Measurements from ENCODE around the gene PARVA. TPM values are rescaled to one million over a fixed set of nuclear protein-coding genes. Genes with fewer than 3 reads are reported as not detected.

PARVA gene
- polyA plus RNA-seq, 3 donors: not detected

DNA sequence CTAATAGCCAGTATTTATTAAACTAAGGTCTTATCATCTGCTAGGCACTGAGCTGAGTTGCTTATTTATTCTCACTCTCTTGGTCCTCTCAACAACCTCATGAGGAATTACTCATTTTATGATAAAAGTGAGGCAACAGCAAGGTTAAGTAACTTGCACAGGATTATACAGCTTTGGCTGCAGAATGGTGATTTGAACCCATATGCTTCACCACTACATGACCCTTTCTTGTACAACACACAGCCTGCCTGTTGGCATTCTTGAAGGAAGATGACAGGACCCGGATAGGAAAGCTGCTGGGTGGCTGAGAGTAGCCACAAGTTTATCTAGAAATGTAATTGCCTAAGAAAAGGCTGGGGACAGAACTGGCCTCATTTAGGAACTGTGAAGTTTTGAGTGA is 5.3 kb upstream of the PARVA start:
- whole genome bisulfite sequencing (ENCODE audit: insufficient coverage): 50% methylated on average over 1 of the region's 1 CpG
- Histone ChIP-seq H3K4me3 (replicated peaks in 1 of 3; ENCODE audit: low read depth in 2 of 3, low read length in 3 of 3) (no peak overlapping the region), H3K4me1 (ENCODE audit: control insufficient read depth in 1 of 2, insufficient read depth in 2 of 2, low read length in 2 of 2) (no peaks in the 10 kb centered on the region), H3K4me2 (replicated peaks; ENCODE audit: extremely low read depth, low read length, poor library complexity, severe bottlenecking) (no peak overlapping the region), H3K27me3 (ENCODE audit: control insufficient read depth in 2 of 2, insufficient read depth in 2 of 2, low read length in 2 of 2) (peaks cover 16 to 27% of the 10 kb centered on the region in 2 donors), H3K79me2 (ENCODE audit: insufficient read depth, low read length) (no peaks in the 10 kb centered on the region), H3K9me3 (replicated peaks in 1 of 2; ENCODE audit: control insufficient read depth in 1 of 2, insufficient read depth in 1 of 2, low read length in 2 of 2) (peaks cover 0 to 6% of the 10 kb centered on the region in 2 donors), H4K20me1 (ENCODE audit: insufficient read depth, low read length) (no peaks in the 10 kb centered on the region), H3K36me3 (replicated peaks in 1 of 2; ENCODE audit: control insufficient read depth in 1 of 2, insufficient read depth in 2 of 2, low read length in 2 of 2) (no peaks in the 10 kb centered on the region), H2AFZ (ENCODE audit: insufficient read depth, low read depth, low read length, poor library complexity, severe bottlenecking) (no peak overlapping the region), H3K9ac (ENCODE audit: insufficient read depth, low read length, poor library complexity, severe bottlenecking) (no peak overlapping the region), H3K27ac (ENCODE audit: low read depth in 1 of 2, low read length in 2 of 2) (no peak overlapping the region)
- peaks cover 0 to 6% (median 4%) of the 10 kb centered on the region in 7 donors for H3K9me3 Mint-ChIP-seq
- no peak overlapping the region for H3K4me3 Mint-ChIP-seq
- TF ChIP-seq, protein P1, sequence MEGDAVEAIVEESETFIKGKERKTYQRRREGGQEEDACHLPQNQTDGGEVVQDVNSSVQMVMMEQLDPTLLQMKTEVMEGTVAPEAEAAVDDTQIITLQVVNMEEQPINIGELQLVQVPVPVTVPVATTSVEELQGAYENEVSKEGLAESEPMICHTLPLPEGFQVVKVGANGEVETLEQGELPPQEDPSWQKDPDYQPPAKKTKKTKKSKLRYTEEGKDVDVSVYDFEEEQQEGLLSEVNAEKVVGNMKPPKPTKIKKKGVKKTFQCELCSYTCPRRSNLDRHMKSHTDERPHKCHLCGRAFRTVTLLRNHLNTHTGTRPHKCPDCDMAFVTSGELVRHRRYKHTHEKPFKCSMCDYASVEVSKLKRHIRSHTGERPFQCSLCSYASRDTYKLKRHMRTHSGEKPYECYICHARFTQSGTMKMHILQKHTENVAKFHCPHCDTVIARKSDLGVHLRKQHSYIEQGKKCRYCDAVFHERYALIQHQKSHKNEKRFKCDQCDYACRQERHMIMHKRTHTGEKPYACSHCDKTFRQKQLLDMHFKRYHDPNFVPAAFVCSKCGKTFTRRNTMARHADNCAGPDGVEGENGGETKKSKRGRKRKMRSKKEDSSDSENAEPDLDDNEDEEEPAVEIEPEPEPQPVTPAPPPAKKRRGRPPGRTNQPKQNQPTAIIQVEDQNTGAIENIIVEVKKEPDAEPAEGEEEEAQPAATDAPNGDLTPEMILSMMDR (IDR thresholded peaks at IDR 0.05): no peak
- no peak for DNase-seq
- intact Hi-C loops (cut with micrococcal nuclease): no loop called here
- H3K36me3 Mint-ChIP-seq: no peaks in the 10 kb centered on the region
- peaks cover 25 to 34% (median 32%) of the 10 kb centered on the region in 3 donors for H3K27me3 Mint-ChIP-seq (ENCODE audit: low read depth in 3 of 3)
- no peaks in the 10 kb centered on the region for H3K4me1 Mint-ChIP-seq
- H3K27ac Mint-ChIP-seq: no peak overlapping the region

DNA sequence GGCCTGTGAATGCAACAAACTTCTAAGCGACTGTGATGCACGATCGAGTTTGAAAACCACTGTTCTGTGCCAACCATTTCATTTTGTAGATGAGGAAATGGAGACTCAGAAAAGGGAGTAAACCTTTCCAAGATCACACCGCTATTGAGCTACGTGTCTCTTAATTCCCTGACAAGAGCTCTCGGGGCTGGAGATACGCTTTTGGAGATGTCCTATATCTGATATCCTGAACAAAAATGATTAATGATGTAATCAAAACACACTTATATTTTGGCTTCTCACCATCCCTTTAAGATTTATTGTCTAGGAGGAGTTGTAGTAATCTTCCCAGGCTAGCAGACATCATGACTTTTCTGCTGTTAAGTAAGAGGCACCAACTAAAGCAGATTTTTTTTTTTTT is 1.7 kb upstream of the PARVA start:
- no peak overlapping the region for H3K4me3 ChIP-seq (replicated peaks in 1 of 3; ENCODE audit: low read depth in 2 of 3, low read length in 3 of 3)
- peaks cover 0 to 8% (median 7%) of the 10 kb centered on the region in 7 donors for H3K9me3 Mint-ChIP-seq
- H3K4me3 Mint-ChIP-seq: peak overlapping the region in 1 of 2 donors; percentile 1
- TF ChIP-seq, protein P1 (IDR thresholded peaks at IDR 0.05): no peak
- no peaks in the 10 kb centered on the region for H3K4me1 ChIP-seq (ENCODE audit: control insufficient read depth in 1 of 2, insufficient read depth in 2 of 2, low read length in 2 of 2)
- intact Hi-C loops (cut with micrococcal nuclease): no loop called here
- H3K27ac Mint-ChIP-seq: no peak overlapping the region
- H3K4me1 Mint-ChIP-seq: peaks cover 1% of the 10 kb centered on the region
- no peaks in the 10 kb centered on the region for H3K36me3 ChIP-seq (replicated peaks in 1 of 2; ENCODE audit: control insufficient read depth in 1 of 2, insufficient read depth in 2 of 2, low read length in 2 of 2)
- no peaks in the 10 kb centered on the region for H3K79me2 ChIP-seq (ENCODE audit: insufficient read depth, low read length)
- no peak overlapping the region for H3K4me2 ChIP-seq (replicated peaks; ENCODE audit: extremely low read depth, low read length, poor library complexity, severe bottlenecking)
- H3K36me3 Mint-ChIP-seq: peaks cover 0 to 2% of the 10 kb centered on the region in 2 donors
- no peak overlapping the region for H2AFZ ChIP-seq (ENCODE audit: insufficient read depth, low read depth, low read length, poor library complexity, severe bottlenecking)
- H4K20me1 ChIP-seq (ENCODE audit: insufficient read depth, low read length): no peaks in the 10 kb centered on the region
- peaks cover 0 to 12% of the 10 kb centered on the region in 2 donors for H3K9me3 ChIP-seq (replicated peaks in 1 of 2; ENCODE audit: control insufficient read depth in 1 of 2, insufficient read depth in 1 of 2, low read length in 2 of 2)
- H3K27ac ChIP-seq (ENCODE audit: low read depth in 1 of 2, low read length in 2 of 2): no peak overlapping the region
- DNase-seq: no peak
- 94% methylated on average over 2 of the region's 7 CpGs for WGBS (ENCODE audit: insufficient coverage)
- H3K27me3 Mint-ChIP-seq (ENCODE audit: low read depth in 3 of 3): peaks cover 44 to 64% (median 46%) of the 10 kb centered on the region in 3 donors
- H3K27me3 ChIP-seq (ENCODE audit: control insufficient read depth in 2 of 2, insufficient read depth in 2 of 2, low read length in 2 of 2): peaks cover 36 to 54% of the 10 kb centered on the region in 2 donors
- H3K9ac ChIP-seq (ENCODE audit: insufficient read depth, low read length, poor library complexity, severe bottlenecking): no peak overlapping the region
